ENCODE results near the gene IKZF1.

DNA sequence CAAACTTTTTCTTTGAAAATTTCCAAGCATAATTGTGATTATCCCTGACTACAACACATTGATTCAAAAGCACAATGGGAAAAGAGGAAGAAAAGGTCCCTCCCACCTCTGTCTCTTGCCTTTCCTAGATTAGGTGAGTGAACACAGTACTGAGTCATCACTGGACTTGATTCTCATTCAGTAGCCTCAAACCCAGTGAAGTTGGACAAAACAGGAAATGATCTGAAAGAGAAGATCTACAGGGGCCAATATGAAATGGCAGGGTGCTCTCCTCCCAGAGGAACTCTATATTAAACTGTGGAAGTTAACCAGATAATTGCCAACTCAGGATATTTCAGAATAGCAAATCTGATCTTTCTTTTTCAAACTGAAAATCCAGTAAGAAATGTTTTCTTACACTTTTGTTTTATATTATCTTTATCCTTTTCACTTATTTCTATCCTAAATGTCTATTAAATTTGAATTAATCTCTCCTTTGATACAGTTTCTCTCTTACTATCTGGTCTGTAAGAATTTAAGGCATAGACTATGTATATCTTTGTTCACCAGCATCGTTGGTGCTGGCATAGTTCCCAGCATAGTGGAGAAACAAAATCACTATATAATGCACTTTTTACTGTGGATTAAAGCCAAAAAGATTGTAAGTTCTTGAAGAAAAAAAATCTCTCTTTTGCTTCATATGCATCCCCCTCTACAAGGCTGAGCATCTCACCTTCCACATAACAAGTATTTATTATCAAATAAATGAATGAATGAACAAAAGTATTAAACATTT lies 41.4 kb upstream of the IKZF1 start:
- no peak for TF ChIP-seq POLR2AphosphoS5 (IDR thresholded peaks at IDR 0.05; ENCODE audit: low read depth, low read length)
- TF ChIP-seq YY1 (IDR thresholded peaks at IDR 0.05; ENCODE audit: insufficient read depth, insufficient replicate concordance, low read depth, low read length) = no peak
- TF ChIP-seq ZNF3 (CRISPR knock-in tag; IDR thresholded peaks at IDR 0.05) = no peak
- no peak for TF ChIP-seq NFIC (IDR thresholded peaks at IDR 0.05; ENCODE audit: low read length)
- TF ChIP-seq, protein P1, sequence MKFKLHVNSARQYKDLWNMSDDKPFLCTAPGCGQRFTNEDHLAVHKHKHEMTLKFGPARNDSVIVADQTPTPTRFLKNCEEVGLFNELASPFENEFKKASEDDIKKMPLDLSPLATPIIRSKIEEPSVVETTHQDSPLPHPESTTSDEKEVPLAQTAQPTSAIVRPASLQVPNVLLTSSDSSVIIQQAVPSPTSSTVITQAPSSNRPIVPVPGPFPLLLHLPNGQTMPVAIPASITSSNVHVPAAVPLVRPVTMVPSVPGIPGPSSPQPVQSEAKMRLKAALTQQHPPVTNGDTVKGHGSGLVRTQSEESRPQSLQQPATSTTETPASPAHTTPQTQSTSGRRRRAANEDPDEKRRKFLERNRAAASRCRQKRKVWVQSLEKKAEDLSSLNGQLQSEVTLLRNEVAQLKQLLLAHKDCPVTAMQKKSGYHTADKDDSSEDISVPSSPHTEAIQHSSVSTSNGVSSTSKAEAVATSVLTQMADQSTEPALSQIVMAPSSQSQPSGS (CRISPR knock-in tag; IDR thresholded peaks at IDR 0.05) = no peak
- no peak for TF ChIP-seq ZNF704 (CRISPR knock-in tag; IDR thresholded peaks at IDR 0.05; ENCODE audit: borderline replicate concordance)
- TF ChIP-seq EZH2 (conservative IDR thresholded peaks at IDR 0.05; ENCODE audit: low read depth, low read length) = no peak
- TF ChIP-seq ZNF329 (CRISPR knock-in tag; IDR thresholded peaks at IDR 0.05; ENCODE audit: low read depth) = no peak
- no peak for TF ChIP-seq CTCF (CRISPR knock-in tag; IDR thresholded peaks at IDR 0.05)
- TF ChIP-seq NAIF1 (CRISPR knock-in tag; IDR thresholded peaks at IDR 0.05; ENCODE audit: borderline replicate concordance) = no peak
- TF ChIP-seq BRD4 (CRISPR knock-in tag; IDR thresholded peaks at IDR 0.05) = no peak
- TF ChIP-seq, protein P2, sequence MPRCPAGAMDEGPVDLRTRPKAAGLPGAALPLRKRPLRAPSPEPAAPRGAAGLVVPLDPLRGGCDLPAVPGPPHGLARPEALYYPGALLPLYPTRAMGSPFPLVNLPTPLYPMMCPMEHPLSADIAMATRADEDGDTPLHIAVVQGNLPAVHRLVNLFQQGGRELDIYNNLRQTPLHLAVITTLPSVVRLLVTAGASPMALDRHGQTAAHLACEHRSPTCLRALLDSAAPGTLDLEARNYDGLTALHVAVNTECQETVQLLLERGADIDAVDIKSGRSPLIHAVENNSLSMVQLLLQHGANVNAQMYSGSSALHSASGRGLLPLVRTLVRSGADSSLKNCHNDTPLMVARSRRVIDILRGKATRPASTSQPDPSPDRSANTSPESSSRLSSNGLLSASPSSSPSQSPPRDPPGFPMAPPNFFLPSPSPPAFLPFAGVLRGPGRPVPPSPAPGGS (CRISPR knock-in tag; IDR thresholded peaks at IDR 0.05) = no peak
- TF ChIP-seq RBFOX2 (IDR thresholded peaks at IDR 0.05; ENCODE audit: low read depth, low read length) = no peak
- no peak for TF ChIP-seq TOE1 (CRISPR knock-in tag; IDR thresholded peaks at IDR 0.05)
